Measurements from ENCODE around the gene CPSF2.

GRCh38 chr14:92153581-92153980 is 31.8 kb downstream of the CPSF2 start:
- TF ChIP-seq CTCF (conservative IDR thresholded peaks at IDR 0.05; ENCODE audit: low read length) (no peak), EZH2phosphoT487 (IDR thresholded peaks at IDR 0.05; ENCODE audit: borderline replicate concordance, low read depth, low read length) (no peak)
